ENCODE data around the gene BACH2.

BACH2 gene

GRCh38 chr6:89951574-89952104, 345.0 kb downstream of the BACH2 start:
- peak; percentile 74 for DNase-seq (ENCODE audit: low read depth, low spot score)

GRCh38 chr6:89950879-89951391, 345.7 kb downstream of the BACH2 start:
- DNase-seq (ENCODE audit: low read depth, low spot score) = no peak

More at GRCh38 chr6:89951574-89952104, 345.0 kb downstream of the BACH2 start:
- TF ChIP-seq CTCF (IDR thresholded peaks at IDR 0.05; ENCODE audit: low read depth, low read length) = no peak
- in situ Hi-C loops (cut with HindIII; ENCODE audit: low sequenced_read_pairs) = no loop called here
- no peak overlapping the region for H3K4me3 ChIP-seq (ENCODE audit: low read depth, low read length)

GRCh38 chr6:89950446-89950845, 346.2 kb downstream of the BACH2 start:
- no peak for DNase-seq (ENCODE audit: low read depth, low spot score)
- no peak overlapping the region for H3K4me3 ChIP-seq (ENCODE audit: low read depth, low read length)
- TF ChIP-seq CTCF (IDR thresholded peaks at IDR 0.05; ENCODE audit: low read depth, low read length) = no peak
- in situ Hi-C loops (cut with HindIII; ENCODE audit: low sequenced_read_pairs) = no loop called here

More at GRCh38 chr6:89950879-89951391, 345.7 kb downstream of the BACH2 start:
- in situ Hi-C loops (cut with HindIII; ENCODE audit: low sequenced_read_pairs) = no loop called here
- H3K4me3 ChIP-seq (ENCODE audit: low read depth, low read length) = no peak overlapping the region
- no peak for TF ChIP-seq CTCF (IDR thresholded peaks at IDR 0.05; ENCODE audit: low read depth, low read length)

GRCh38 chr6:89948876-89949275, 347.8 kb downstream of the BACH2 start:
- no peak for DNase-seq (ENCODE audit: low read depth, low spot score)
- no peak for TF ChIP-seq CTCF (IDR thresholded peaks at IDR 0.05; ENCODE audit: low read depth, low read length)
- in situ Hi-C loops (cut with HindIII; ENCODE audit: low sequenced_read_pairs) = no loop called here
- no peak overlapping the region for H3K4me3 ChIP-seq (ENCODE audit: low read depth, low read length)

GRCh38 chr6:89944826-89945407, 351.7 kb downstream of the BACH2 start:
- no peak for DNase-seq (ENCODE audit: low read depth, low spot score)
- peak; percentile 36 for TF ChIP-seq CTCF (IDR thresholded peaks at IDR 0.05; ENCODE audit: low read depth, low read length)
- in situ Hi-C loops (cut with HindIII; ENCODE audit: low sequenced_read_pairs) = no loop called here
- no peak overlapping the region for H3K4me3 ChIP-seq (ENCODE audit: low read depth, low read length)

- DNase-seq (ENCODE audit: low read depth, low spot score) = no peak
- in situ Hi-C loops (cut with HindIII; ENCODE audit: low sequenced_read_pairs) = no loop called here
Observed at GRCh38 chr6:89944181-89944755, 352.4 kb downstream of the BACH2 start.

More at GRCh38 chr6:89944181-89944755, 352.4 kb downstream of the BACH2 start:
- TF ChIP-seq CTCF (IDR thresholded peaks at IDR 0.05; ENCODE audit: low read depth, low read length) = no peak
- H3K4me3 ChIP-seq (ENCODE audit: low read depth, low read length) = no peak overlapping the region
